Astrocyte (in vitro differentiated cells and primary cell): ENCODE measurements around the gene MAEA. TPM values are rescaled to one million over a fixed set of nuclear protein-coding genes. Genes with fewer than 3 reads are reported as not detected.
A peak's percentile ranks its signal among the peaks of the same experiment; 100 is the strongest.
"Not testable (repeated sequence)": the region's sequence is repeated elsewhere in the genome, so short reads cannot be mapped to it uniquely, and the experiment has no call there.

Experiments
- DNase-seq: peaks from one replicate; pipeline ENCODE4 v3.0.0-alpha.2; 2010; ENCODE audit warnings: low read depth
- FAIRE-seq: peaks from 2 replicates; lab custom pipeline; 2011; peaks lifted over from hg19 to GRCh38; lab: Jason Lieb, UNC
- H2AFZ ChIP-seq: 2 replicates; pipeline ENCODE4 v1.6.0; 2012; ENCODE audit warnings: low read depth, low read length, inconsistent platforms
- H3K27ac ChIP-seq: 2 replicates; pipeline ENCODE4 v1.5.1; 2011; ENCODE audit warnings: low read depth, low read length, inconsistent platforms
- H3K27me3 ChIP-seq: 2 replicates; pipeline ENCODE4 v1.6.0; 2011; ENCODE audit warnings: low read length, inconsistent platforms; ENCODE audit not compliant: insufficient read depth
- H3K36me3 ChIP-seq: 2 replicates; pipeline ENCODE4 v1.5.1; 2011; ENCODE audit warnings: low read length, inconsistent platforms; ENCODE audit not compliant: insufficient read depth
- H3K4me1 ChIP-seq: 2 replicates; pipeline ENCODE4 v1.5.1; 2011; ENCODE audit warnings: low read length, inconsistent platforms; ENCODE audit not compliant: insufficient read depth
- H3K4me2 ChIP-seq: 2 replicates; pipeline ENCODE4 v1.6.0; 2012; ENCODE audit warnings: low read length, inconsistent platforms
- H3K4me3 ChIP-seq: 2 replicates; pipeline ENCODE4 v1.5.1; 2011; ENCODE audit warnings: low read depth, mild to moderate bottlenecking, low read length, inconsistent platforms; ENCODE audit not compliant: insufficient read depth
- H3K79me2 ChIP-seq: 2 replicates; pipeline ENCODE4 v1.6.0; 2012; ENCODE audit warnings: mild to moderate bottlenecking, low read length, inconsistent platforms; ENCODE audit not compliant: insufficient read depth
- H3K9ac ChIP-seq: 2 replicates; pipeline ENCODE4 v1.6.0; 2012; ENCODE audit warnings: mild to moderate bottlenecking, low read length, inconsistent platforms
- H3K9me3 ChIP-seq: 2 replicates; pipeline ENCODE4 v1.5.1; 2012; ENCODE audit warnings: low read depth, mild to moderate bottlenecking, low read length, inconsistent platforms; ENCODE audit not compliant: insufficient read depth
- H4K20me1 ChIP-seq: 2 replicates; pipeline ENCODE4 v1.6.0; 2012; ENCODE audit warnings: low read length, inconsistent platforms; ENCODE audit not compliant: insufficient read depth
- H3K27ac Mint-ChIP-seq: one replicate; pipeline ENCODE4 v1.8.0; 2021; ENCODE audit warnings: mild to moderate bottlenecking, mixed read lengths; ENCODE audit not compliant: unreplicated experiment
- H3K27me3 Mint-ChIP-seq: one replicate; pipeline ENCODE4 v1.8.0; 2021; ENCODE audit warnings: low read depth, mixed read lengths; ENCODE audit not compliant: unreplicated experiment
- H3K36me3 Mint-ChIP-seq: one replicate; pipeline ENCODE4 v1.8.0; 2021; ENCODE audit warnings: low read depth, mixed read lengths; ENCODE audit not compliant: unreplicated experiment
- H3K4me1 Mint-ChIP-seq: one replicate; pipeline ENCODE4 v1.8.0; 2021; ENCODE audit warnings: low read depth, mixed read lengths; ENCODE audit not compliant: unreplicated experiment
- H3K4me3 Mint-ChIP-seq: one replicate; pipeline ENCODE4 v1.8.0; 2021; ENCODE audit warnings: mild to moderate bottlenecking, moderate library complexity, mixed read lengths; ENCODE audit not compliant: unreplicated experiment
- H3K9me3 Mint-ChIP-seq: one replicate; pipeline ENCODE4 v1.8.0; 2021; ENCODE audit warnings: mild to moderate bottlenecking, mixed read lengths; ENCODE audit not compliant: unreplicated experiment
- CTCF ChIP-seq: IDR thresholded peaks from 2 replicates; pipeline ENCODE4 v1.5.1; 2011; ENCODE audit warnings: low read depth, mild to moderate bottlenecking, inconsistent platforms, low read length, moderate library complexity; ENCODE audit not compliant: insufficient read depth
- EZH2 ChIP-seq: IDR thresholded peaks from 2 replicates; pipeline ENCODE4 v1.6.1; 2012; ENCODE audit warnings: mild to moderate bottlenecking, low read length, inconsistent platforms; ENCODE audit not compliant: insufficient read depth
- total RNA-seq: library from RNA; stranded (reverse); gene quantifications from 2 replicates; pipeline ENCODE4 v1.2.1, GENCODE V29; 2021

Gene MAEA
- total RNA-seq, 1 donor from 2014 or later = 79.3 TPM

DNA sequence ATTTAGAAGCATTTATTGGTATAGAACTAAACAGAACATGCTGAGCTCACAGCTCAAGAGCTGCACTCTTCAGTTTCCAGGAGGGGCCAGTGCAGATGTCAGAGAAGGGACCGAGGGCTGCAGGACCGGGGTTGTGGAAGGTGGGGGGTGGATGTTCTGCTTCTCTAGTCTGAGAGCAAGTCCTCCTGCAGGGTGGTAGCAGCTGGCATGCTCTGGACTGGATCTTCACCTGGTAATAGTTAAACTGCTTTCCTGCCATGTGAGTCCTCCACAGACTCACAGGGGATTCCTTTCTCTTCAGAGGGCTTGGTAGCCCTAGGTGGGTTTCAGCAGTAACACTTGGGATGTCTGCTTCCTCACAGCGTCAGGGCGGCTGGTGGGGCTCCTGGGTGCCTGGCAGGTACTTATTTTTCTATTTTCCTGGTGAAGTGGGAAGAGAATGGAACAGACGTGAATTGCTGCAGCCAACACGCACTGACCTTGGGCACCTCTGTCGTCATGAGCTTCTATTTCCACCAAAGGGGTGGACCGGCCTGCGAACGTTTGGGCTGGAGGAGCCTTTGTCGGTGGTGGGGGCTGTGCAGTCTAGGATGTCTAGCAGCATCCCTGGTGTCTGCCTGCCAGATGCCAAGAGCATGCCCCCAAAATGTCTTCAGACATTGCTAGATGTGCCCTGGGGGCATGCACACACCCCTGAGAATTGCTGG is 2.5 kb downstream of the MAEA start:
- H3K27me3 ChIP-seq = no peaks in the 10 kb centered on the region
- H3K4me2 ChIP-seq = peak overlapping the region; percentile 30
- no peaks in the 10 kb centered on the region for H3K9me3 ChIP-seq
- Mint-ChIP-seq H3K27ac (no peak overlapping the region), H3K27me3 (no peaks in the 10 kb centered on the region), H3K4me3 (peak overlapping the region; percentile 97), H3K4me1 (peaks cover 41% of the 10 kb centered on the region), H3K36me3 (peaks cover 3% of the 10 kb centered on the region), H3K9me3 (no peaks in the 10 kb centered on the region)
- no peak for TF ChIP-seq CTCF
- TF ChIP-seq EZH2 = no peak
- H3K4me1 ChIP-seq = peaks cover 27% of the 10 kb centered on the region
- H3K79me2 ChIP-seq = peaks cover 68% of the 10 kb centered on the region
- H3K27ac ChIP-seq = no peak overlapping the region
- peak overlapping the region; percentile 30 for H3K9ac ChIP-seq
- no peak for DNase-seq
- no peak overlapping the region for H3K4me3 ChIP-seq
- H2AFZ ChIP-seq = no peak overlapping the region
- FAIRE-seq = no peak
- H4K20me1 ChIP-seq = peaks cover 58% of the 10 kb centered on the region
- no peaks in the 10 kb centered on the region for H3K36me3 ChIP-seq

GRCh38 chr4:1292703-1293011 is 3.0 kb downstream of the MAEA start:
- Histone ChIP-seq H3K79me2 (peaks cover 73% of the 10 kb centered on the region), H3K4me1 (peaks cover 27% of the 10 kb centered on the region), H4K20me1 (peaks cover 63% of the 10 kb centered on the region)
- not testable (repeated sequence) for H3K36me3 Mint-ChIP-seq, H2AFZ ChIP-seq, DNase-seq, H3K4me3 ChIP-seq, FAIRE-seq, H3K27me3 Mint-ChIP-seq, H3K27ac ChIP-seq, H3K4me2 ChIP-seq, H3K36me3 ChIP-seq, H3K4me3 Mint-ChIP-seq, H3K9ac ChIP-seq, H3K9me3 Mint-ChIP-seq, H3K9me3 ChIP-seq, H3K27me3 ChIP-seq, H3K27ac Mint-ChIP-seq
- H3K4me1 Mint-ChIP-seq = peaks cover 41% of the 10 kb centered on the region

GRCh38 chr4:1293531-1293941 is 3.8 kb downstream of the MAEA start:
- Mint-ChIP-seq H3K9me3 (no peaks in the 10 kb centered on the region), H3K4me1 (peaks cover 40% of the 10 kb centered on the region), H3K27me3 (no peaks in the 10 kb centered on the region), H3K36me3 (peaks cover 3% of the 10 kb centered on the region), H3K27ac (peak overlapping the region; percentile 86), H3K4me3 (no peak overlapping the region)
- Histone ChIP-seq H3K4me2 (no peak overlapping the region), H2AFZ (no peak overlapping the region), H3K27me3 (no peaks in the 10 kb centered on the region), H4K20me1 (peaks cover 70% of the 10 kb centered on the region), H3K9ac (peak overlapping the region; percentile 18), H3K4me1 (peaks cover 27% of the 10 kb centered on the region), H3K9me3 (no peaks in the 10 kb centered on the region), H3K79me2 (peaks cover 82% of the 10 kb centered on the region), H3K4me3 (no peak overlapping the region), H3K27ac (peak overlapping the region; percentile 31), H3K36me3 (no peaks in the 10 kb centered on the region)
- DNase-seq (no peak), FAIRE-seq (no peak)
- no peak for TF ChIP-seq EZH2
- TF ChIP-seq CTCF = no peak
